Cardiac septum (tissue), 1 donor: ENCODE measurements around the gene EIF4G3. TPM values are rescaled to one million over a fixed set of nuclear protein-coding genes. Genes with fewer than 3 reads are reported as not detected.
"Not testable (repeated sequence)": the region's sequence is repeated elsewhere in the genome, so short reads cannot be mapped to it uniquely, and the experiment has no call there.

Experiments used
- DNase-seq: peaks from one replicate; pipeline ENCODE4 v3.0.0-alpha.2; 2020; ENCODE audit warnings: low spot score
- intact Hi-C: fragments of 100-400 bp; cut with DNase I; formaldehyde crosslinking; loops from one replicate; pipeline ENCODE4 v1.14.0; 2022
- long read RNA-seq: library from polyadenylated mRNA; unstranded; transcript quantifications from one replicate; pipeline ENCODE4 v2.0.0, GENCODE V29; 2021
- total RNA-seq: library from RNA; stranded (reverse); fragmentation: NEBNext Ultra II Directional; extraction: Animal tissue kit (Norgen Biotek cat#: 25700); gene quantifications from one replicate; pipeline ENCODE4 v1.2.1, GENCODE V29; 2021
- donor health status: DM: no; HTN: no; CAD: no.

The EIF4G3 gene, protein sequence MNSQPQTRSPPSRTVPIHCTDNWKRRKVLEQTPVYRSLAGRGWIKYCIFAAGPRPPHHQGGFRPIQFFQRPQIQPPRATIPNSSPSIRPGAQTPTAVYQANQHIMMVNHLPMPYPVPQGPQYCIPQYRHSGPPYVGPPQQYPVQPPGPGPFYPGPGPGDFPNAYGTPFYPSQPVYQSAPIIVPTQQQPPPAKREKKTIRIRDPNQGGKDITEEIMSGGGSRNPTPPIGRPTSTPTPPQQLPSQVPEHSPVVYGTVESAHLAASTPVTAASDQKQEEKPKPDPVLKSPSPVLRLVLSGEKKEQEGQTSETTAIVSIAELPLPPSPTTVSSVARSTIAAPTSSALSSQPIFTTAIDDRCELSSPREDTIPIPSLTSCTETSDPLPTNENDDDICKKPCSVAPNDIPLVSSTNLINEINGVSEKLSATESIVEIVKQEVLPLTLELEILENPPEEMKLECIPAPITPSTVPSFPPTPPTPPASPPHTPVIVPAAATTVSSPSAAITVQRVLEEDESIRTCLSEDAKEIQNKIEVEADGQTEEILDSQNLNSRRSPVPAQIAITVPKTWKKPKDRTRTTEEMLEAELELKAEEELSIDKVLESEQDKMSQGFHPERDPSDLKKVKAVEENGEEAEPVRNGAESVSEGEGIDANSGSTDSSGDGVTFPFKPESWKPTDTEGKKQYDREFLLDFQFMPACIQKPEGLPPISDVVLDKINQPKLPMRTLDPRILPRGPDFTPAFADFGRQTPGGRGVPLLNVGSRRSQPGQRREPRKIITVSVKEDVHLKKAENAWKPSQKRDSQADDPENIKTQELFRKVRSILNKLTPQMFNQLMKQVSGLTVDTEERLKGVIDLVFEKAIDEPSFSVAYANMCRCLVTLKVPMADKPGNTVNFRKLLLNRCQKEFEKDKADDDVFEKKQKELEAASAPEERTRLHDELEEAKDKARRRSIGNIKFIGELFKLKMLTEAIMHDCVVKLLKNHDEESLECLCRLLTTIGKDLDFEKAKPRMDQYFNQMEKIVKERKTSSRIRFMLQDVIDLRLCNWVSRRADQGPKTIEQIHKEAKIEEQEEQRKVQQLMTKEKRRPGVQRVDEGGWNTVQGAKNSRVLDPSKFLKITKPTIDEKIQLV (N-terminal part only)
- total RNA-seq, result 45.6 TPM
- long read RNA-seq, full-length matches to known transcripts, result 1 of 32 reads
- long read RNA-seq, partial matches to known transcripts, result 20 of 32 reads
- long read RNA-seq, other reads (novel, unspliced or antisense), result 11 of 32 reads

DNA sequence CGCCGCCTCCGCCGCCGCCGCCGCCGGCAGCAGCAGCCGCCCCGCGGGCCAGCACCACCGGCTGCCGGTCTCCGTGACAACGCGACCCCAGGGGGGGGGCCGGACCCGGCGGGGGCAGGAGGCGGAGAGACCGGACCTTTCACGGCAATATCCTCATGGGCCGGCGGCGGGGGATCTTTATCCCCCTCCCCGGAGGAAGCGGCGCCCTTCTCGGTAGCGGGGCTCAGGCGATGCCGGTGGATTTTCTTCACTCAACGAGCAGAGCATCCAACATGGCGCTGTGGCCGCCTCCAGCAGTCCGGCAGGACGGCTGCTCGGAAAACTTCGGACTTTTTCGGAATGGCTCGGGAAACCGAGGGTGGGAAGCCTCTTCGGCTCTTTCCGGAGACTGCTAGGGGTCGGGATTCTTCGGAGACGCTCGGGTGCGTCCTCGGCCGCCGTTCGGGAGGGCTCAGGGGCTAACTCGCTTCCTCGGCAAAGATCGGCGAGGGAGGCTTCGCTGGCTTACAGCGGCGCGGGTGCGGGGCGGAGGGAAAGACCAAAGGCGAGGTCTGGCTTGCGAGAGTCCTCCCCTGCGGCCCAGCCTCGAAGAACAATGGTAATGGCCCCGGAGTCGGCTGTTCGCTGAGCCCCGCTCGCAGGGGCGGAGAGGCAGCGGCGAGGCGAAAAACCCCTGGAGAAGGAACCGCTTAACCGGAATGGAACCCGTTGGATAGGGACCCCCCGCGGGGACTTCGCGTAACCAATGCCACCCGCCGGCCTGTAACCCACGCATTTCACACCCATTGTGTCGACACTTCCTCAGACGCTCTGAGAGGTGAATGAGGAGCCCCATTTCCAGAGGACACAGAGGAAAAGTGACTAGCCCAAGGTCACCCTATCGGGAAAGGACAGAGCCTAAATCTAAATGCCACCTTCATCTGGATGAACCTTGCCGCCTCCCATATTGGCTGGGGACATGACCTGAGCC lies at the start of gene EIF4G3:
TSS of gene EIF4G3 (minus strand) at position 312 of the 970 bp plus-strand sequence. CDS start 174,155 bp downstream, outside the sequence.
- intact Hi-C loops, result no loop called here
- peak; percentile 100 for DNase-seq

DNA sequence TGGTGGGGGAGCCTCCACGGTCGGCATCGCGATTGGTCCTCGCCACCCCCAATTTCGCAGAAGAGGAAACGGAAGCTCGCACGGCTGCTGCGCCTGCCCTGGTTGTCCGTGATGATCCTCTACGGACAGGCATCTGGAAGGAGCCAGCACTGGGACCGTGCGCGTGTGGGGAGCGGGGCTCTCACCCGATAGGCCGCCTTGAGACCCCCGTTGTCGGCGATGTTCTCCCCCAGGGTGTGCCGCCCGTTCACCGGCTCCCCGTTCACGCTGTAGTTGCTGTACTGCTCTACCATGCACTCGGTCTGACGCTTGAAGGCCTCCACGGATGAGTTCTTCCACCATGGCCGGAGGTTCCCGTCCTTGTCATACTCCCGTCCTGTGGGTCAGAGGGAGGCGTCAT lies 48.4 kb upstream of the EIF4G3 start:
- intact Hi-C loops, result no loop called here
- no peak for DNase-seq

DNA sequence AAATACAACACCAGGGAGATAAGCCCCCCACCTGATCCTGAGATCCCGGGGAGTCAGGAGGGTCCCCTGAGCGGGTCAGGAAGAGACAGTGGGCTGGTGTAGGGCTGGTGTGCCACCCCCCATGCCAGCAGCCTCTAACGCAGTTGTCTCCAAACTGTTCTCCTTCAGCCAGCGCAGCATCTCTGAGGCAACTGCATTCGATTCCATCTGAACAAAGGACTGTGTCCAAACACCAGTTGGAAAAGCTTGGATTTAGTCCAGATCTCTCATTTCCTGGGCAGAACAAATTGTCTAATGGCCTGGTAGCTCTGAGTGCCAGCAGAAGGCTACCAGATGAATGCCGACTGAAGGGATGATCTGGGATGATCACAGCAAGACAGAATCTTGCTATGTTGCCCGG lies 44.1 kb upstream of the EIF4G3 start:
- intact Hi-C loops, result no loop called here
- no peak for DNase-seq

DNA sequence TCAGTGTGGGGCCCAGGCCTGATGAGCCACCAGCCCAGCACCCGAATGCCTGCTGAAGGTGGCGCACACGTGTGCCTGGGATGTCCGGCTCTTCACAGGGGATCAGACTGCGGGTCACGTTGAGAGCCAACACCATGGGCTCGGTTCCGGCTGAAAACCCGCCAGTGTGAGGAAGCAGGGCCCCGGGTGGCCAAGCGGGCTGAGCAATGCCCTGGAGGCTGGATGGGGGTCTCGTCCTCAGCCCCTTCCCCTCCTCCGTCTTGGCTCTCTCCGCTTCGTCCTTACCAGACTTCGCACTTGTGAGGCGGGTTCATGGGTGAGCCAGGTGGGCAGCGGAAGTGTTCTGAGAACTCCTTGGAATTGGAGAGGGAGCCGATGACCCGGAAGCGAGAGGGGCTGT lies 43.0 kb upstream of the EIF4G3 start:
- DNase-seq, result no peak
- intact Hi-C loops, result no loop called here

DNA sequence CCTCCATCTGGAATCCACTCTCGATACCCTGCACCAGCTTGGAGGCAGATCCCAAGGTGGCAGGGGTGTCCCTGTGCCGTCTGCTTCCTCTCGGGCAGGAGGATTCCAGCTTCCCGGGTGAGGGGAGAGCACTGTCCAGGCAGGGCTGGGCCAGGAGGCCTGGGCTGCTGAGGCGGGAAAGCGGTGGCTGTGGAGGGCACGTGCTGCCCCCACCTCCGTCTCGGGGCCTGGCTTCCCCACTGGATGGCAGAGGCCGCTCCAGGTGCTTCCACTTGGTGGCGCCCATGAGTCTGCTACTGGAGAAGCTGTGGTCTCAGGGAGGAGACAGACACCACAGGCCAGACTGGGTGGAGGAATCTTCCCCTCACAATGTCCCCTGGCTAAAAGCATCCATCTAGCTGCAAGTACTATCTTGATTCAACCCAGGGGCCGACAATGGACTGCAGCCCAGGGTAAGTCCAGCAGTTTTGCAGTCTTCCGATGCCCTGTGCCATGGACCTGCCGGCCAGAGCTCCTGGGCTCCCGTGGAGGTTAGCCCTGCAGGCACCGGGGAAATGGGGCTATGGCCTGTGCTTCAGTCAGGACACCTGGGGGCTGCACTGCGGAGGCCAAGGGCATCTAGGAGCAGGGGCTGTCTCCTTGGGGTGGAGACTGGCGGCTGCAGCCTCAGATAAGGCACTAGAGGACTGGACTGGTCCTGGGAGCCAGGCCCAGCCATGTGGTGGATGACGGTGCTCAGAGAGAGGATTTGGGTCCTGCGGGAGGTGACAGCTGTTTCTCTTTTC lies 41.3 kb upstream of the EIF4G3 start:
- peak; percentile 80 for DNase-seq
- intact Hi-C loops, result no loop called here

DNA sequence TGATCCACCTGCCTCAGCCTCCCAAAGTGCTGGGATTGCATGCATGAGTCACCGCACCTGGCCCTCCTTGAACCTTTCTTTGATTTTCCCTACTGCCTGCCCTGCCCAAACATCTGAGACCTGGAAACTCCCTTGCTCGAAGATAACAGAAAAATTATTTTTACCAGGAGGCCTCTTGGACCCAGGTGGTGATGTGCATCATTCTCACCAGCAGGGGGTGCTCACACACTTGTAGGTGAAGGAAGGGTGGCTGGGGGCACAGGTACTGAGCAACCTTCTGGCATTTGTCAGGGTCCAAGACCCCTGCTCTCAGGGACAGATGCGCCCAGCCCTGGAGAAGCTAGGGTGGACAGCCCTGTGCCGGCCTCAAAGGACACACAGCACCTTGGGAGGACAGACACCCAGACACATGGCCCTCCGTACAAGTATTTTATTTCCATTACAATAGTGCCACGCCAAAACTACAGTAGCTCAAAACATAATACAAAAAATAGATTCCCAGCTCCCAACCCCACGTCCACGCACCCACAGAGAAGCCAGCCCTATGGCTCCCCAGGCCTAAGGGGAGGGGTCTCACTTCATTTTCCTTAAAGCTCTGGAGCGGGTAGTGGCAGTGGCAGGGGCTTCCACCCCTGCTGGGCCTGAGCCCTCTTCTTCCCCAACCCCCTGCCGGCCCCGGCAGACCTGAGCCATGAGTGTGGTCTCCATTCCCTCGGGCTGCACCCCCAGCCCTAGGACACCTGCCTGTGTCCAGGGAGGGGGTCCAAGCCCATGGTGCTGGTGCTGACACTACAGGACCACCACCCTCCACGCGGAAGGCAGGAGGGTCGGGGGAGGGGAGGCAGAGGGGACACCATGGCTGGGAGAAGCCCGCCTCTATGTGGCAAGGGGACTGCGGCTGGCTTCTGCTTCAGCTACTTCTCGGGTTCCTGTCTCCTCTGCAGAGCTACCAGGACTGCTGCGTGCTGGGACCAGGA lies 40.4 kb upstream of the EIF4G3 start:
- intact Hi-C loops, result no loop called here
- no peak for DNase-seq

DNA sequence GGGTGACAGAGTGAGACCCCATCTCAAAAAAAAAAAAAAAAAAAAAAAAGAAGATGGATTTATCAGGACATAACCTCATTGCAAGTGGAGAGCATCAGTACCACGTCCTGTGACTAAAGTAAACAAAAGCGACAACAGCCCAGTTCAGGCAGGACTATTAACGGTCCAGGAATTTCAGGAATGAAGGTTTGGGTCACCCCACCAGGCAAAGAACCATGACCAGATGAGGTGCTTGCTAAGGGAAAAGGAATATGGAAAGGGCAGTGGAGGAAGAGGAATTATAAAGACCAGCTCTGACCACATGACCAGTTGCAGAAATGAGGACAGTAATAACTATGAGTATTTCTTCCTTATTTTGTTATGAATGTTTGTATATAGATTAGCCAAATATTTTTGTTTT lies 35.4 kb upstream of the EIF4G3 start:
- no peak for DNase-seq
- intact Hi-C loops, result no loop called here

DNA sequence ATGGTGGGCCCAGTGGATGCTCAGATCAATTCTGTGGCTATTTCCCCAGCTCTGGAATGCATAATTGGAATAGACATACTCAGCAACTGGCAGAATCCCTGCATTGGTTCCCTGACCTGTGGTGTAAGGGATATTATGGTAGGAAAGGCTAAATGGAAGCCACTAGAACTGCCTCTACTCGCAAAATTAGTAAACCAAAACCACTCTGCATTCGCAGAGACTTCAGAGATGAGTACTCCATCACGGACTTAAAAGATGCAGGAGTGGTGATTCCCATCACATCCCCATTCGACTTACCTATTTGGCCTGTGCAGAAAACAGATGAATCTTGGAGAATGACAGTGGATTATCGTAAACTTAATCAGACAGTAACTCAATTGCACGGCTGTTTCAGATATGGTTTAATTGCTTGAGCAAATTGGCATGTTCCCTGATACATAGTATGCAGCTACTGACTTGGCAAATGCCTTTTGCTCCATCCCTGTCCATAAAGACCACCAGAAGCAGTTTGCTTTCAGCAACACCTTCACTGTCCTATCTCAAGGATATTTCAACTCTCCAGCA lies 31.5 kb upstream of the EIF4G3 start:
- intact Hi-C loops, DNase-seq: not testable (repeated sequence)

DNA sequence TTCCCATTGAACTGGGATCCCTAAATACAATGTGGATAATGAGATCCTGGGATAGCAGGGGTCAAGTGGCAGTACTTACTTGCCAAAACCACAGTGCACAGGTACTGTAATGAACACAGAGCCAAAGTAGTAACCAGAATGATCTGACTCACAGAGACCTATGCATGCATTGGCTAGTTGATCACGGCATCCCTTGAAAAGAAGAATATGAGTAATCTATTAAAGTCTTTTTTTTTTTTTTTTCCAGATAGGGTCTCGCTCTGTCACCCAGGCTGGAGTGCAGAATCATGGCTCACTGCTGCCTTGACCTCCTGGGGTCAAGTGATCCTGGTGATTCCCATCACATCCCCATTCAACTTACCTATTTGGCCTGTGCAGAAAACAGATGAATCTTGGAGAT lies 29.4 kb upstream of the EIF4G3 start:
- no peak for DNase-seq
- intact Hi-C loops, result no loop called here

DNA sequence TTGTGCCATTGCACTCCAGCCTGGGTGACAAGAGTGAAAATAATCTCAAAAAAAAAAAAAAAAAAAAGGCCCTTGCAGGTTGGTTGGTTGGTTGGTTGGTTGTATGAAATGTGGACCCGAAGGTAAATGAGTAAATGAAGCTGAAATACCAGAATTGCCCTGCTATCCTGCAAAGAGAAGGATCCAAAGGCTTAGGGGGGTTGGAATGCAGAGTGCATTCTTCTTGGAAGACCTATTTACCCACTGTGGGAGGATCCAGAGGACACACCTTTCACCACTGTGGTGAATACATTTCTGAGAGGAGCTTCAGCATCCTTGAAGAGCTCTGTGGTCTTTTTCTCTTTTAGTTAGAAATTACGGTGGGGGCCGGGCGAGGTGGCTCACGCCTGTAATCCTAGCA lies 28.7 kb upstream of the EIF4G3 start:
- intact Hi-C loops, result no loop called here
- no peak for DNase-seq

DNA sequence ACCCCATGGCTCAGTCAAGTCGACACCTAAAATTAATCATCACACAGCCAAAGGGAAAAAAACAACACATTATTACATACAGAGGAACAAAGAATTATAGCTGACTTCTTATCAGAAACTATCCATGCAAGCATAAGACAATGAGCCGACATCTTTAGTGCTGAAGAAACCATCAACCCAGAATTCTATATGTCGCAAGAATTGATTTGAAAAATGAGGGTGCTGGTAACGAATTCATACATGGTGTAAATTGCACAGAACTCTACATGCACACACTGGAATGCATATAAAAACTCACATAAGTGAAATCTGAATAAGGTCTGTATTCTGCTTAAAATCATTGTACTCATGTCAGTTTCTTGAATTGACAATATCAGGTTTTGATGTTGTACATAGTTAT lies 25.0 kb upstream of the EIF4G3 start:
- no peak for DNase-seq
- intact Hi-C loops, result no loop called here

DNA sequence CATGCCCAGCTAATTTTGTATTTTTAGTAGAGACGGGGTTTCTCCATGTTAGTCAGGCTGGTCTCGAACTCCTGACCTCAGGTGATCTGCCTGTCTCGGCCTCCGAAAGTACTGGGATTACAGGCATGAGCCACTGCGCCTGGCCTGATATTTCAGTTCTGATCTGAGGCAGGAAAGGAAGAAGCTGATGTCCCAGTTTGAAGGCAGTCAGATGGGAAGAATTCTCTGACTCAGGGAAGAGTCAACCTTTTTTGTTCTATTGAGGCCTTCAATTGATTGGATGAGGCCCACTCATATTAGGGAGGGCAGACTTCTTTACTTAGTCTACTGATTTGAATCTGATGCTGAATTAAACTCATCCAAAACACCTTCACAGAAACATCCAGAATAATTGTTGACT lies 24.5 kb upstream of the EIF4G3 start:
- intact Hi-C loops, DNase-seq: not testable (repeated sequence)

DNA sequence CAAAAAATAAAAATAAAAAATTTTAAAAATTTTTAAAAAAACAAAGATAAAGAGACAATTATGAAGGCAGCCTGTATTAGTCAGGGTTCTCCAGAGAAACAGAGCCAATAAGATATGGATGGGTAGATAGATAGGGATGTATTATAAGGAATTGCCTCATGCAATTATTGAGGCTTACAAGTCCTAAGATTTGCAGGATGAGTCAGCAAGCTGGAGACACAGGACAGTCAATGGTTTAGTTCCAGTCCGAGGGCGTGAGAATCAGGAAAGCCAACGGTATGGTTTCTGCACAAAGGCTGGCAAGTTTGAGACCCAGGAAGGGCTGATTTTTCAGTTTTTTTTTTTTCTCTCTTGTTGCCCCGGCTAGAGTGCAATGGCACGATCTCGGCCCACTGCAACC lies 24.1 kb upstream of the EIF4G3 start:
- intact Hi-C loops, result no loop called here
- no peak for DNase-seq

DNA sequence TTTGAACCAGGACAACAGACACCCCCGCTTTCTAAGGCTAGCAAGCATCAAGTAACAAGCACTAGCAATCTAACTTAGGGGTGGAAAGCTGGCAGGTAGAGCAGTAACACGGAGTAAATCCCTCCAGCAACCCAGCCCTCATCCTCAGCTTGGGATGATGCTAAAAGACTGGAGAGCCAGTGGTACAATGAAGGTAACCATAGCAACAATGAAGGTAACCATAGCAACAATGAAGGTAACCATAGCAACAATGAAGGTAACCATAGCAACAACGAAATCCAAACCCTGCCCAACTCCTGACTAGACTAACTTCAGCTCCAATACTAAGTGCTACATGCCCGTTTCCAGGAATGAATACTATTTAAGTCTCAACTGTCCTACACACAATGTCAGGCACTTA lies 22.2 kb upstream of the EIF4G3 start:
- intact Hi-C loops, result loop anchor here (10.0 kb wide), 1 partner anchor 124 kb away; no protein-coding TSS in a partner anchor
- no peak for DNase-seq

DNA sequence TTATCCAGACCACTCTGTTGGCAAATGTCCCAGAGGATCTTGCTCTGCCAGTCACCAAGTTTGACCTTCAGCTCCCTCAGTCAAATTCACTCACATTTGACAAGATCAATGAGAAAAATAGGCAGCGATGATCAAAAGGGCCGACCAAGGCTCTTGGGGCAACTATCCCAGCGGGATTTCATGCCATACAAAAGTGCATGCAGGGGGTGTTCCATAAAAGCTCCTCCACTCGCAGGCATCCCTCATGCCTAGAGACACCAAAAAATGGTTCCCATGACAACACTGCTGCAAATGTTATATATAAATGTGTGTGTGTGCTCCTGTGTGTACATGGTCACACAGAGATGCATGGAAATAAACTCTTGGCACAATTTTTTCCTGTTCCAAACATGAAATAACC lies 16.2 kb upstream of the EIF4G3 start:
- DNase-seq, result no peak
- intact Hi-C loops, result loop anchor here (10.0 kb wide), 1 partner anchor 118 kb away; no protein-coding TSS in a partner anchor

DNA sequence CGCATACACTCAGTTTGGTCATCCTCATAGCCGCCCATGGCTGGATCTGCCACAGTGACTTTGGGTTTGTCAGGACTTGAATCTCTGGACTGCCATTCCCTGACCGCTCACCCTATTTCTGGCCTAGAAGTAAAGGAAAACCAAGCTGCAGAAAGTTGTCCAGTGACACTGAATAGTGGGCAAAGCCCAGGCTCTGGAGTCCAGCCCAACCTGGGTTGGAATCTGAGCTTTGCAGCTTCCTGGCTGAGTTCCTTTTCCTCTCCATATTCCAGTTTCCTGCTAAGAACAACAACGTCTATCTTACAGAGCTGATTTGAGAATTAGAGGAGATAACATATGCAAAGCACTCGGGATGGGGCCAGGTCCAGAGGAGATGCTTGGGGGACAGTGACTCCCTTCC lies 15.6 kb upstream of the EIF4G3 start:
- DNase-seq, result no peak
- intact Hi-C loops, result loop anchor here (10.0 kb wide), 1 partner anchor 117 kb away; no protein-coding TSS in a partner anchor
